Activated T-helper 9 cell treated with anti-CD3 and anti-CD28 coated beads, Interleukin-2, amount 50 U/mL, for 16 hours (primary cell): Measurements from ENCODE around the gene GSTA5.
"Not testable (repeated sequence)": the region's sequence is repeated elsewhere in the genome, so short reads cannot be mapped to it uniquely, and the experiment has no call there.

Experiments
- DNase-seq: peaks from one replicate; pipeline ENCODE4 v3.0.0-alpha.2; 2020; ENCODE audit warnings: low read depth

Gene GSTA5

DNA sequence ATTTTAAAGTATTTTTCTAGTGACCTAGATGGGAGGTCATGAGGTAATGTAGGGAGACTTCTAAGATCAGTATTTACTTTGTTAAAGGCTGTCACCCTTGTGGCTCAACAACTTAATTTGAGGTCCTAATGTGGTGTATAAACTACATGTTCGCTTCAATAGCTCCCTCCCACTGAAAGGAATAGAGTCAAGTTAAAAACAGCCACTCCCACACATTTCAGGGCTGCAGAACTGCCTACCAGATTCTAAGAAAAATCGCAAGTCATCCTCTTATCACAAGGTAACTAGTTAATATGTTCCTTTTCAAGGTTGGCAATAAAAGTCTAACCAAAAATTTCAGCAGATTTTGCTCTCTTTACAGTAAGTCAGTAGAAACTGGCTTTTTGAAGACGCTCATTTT, 52.1 kb downstream of the GSTA5 start:
- DNase-seq, result no peak

DNA sequence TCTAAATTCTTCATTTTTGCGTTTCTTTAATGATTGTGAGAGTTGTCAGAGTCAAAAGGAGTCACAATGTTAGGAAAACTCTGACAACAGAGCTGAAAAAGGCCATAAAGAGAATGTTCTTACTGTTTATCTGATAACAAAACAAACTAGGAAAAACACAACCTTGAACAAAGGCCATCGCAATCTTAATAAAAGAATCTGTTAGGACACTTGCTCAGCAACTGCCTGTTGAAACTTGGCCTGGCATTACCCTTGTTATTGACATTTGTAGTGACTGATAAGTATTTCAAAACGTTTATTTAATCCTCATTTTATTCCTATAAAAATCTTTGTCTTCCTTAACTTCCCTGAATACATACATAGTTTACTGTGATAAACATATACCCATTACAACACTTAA, 52.7 kb downstream of the GSTA5 start:
- no peak for DNase-seq

DNA sequence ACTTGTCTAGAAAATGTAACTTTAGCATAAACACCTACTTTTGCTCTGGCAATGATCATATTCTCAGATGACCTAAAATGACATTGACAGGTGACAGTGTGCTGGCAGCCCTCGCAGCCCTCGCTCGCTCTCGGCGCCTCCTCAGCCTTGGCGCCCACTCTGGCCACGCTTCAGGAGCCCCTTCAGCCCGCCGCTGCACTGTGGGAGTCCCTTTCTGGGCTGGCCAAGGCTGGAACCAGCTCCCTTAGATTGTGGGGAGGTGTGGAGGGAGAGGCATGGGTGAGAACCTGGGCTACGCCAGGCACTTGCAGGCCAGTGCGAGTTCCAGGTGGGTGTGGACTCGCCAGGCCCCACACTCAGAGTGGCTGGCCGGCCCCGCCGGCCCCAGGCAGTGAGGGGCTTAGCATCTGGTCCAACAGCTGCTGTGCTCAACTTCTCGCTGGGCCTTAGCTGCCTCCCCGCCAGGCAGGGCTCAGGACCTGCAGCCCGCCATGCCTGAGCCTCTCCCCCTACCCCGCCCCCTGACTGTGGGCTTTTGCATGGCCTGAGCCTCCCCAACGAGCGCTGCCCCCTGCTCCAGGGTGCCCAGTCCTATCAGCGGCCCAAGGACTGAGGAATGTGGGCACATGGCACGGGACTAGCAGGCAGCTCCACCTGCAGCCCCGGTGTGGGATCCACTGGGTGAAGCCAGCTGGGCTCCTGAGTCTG, 54.2 kb downstream of the GSTA5 start:
- DNase-seq, result no peak

DNA sequence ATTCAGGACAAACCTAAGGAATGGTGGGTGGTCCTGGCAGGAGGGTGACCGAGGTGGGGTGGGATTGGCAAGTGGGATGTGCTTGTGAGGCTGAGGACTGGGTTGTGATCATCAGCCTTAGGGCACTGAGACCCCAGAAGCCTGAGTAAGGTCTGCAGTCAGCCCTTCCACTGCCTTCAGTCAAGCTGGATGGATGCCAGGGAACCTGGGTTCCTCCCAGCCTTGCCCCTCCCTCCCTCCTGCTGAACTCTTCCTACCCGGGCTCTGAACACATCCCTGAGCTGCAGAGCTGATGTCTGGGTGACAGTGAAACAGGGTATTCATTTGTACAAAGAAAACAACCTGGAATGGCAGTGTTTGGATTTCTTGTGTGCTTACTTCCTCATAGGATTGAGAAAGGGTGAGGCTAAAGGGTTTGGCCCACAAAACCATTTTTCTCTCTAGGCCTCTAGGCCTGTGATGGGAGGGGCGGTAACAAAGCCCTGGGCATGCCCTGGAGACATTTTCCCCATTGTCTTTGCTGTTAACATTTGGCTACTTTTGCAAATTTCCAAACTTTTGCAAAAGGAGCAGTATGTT, 57.8 kb downstream of the GSTA5 start:
- DNase-seq, result not testable (repeated sequence)

DNA sequence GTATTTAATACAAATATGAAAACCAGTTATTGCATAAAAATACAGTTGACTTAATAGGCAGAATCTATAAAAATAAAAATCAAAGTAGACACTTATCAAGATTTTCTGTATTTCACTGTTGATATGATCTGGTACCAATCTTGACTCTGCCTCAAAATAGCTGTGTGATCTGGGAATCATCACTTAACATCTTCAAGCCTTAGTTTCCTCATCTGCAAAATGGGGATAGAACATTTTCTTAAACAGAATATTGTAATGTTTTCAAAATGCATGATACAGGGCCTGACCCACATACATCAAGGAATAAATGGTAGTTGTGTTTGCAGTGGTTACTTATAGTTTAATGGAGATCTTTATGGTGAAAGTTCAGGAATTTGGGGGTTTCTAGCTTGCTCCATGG, 58.4 kb downstream of the GSTA5 start:
- DNase-seq, result not testable (repeated sequence)
